Astrocyte of the hippocampus (primary cell): ENCODE measurements around the gene CMTM8.
A peak's percentile ranks its signal among the peaks of the same experiment; 100 is the strongest.
"Not testable (repeated sequence)": the region's sequence is repeated elsewhere in the genome, so short reads cannot be mapped to it uniquely, and the experiment has no call there.

ENCODE experiments used
- DNase-seq: peaks from one replicate; pipeline ENCODE4 v3.0.0; 2011; ENCODE audit warnings: low read depth, low spot score

CMTM8 gene

GRCh38 chr3:32374788-32375595 is 136.5 kb downstream of the CMTM8 start:
- DNase-seq, result peak; percentile 83

- no peak for DNase-seq
These were observed 137.1 kb downstream of the CMTM8 start for GRCh38 chr3:32375596-32375930.

GRCh38 chr3:32376115-32376514 is 137.6 kb downstream of the CMTM8 start:
- DNase-seq, result peak; percentile 39

- DNase-seq, result no peak
These were observed 141.5 kb downstream of the CMTM8 start for GRCh38 chr3:32379831-32380500.

GRCh38 chr3:32381922-32382321 is 143.4 kb downstream of the CMTM8 start:
- DNase-seq, result no peak

- DNase-seq, result no peak
These were observed 144.7 kb downstream of the CMTM8 start for GRCh38 chr3:32383136-32383711.

GRCh38 chr3:32384938-32385337 is 146.5 kb downstream of the CMTM8 start:
- DNase-seq, result peak; percentile 49

GRCh38 chr3:32387512-32387911 is 149.0 kb downstream of the CMTM8 start:
- DNase-seq, result no peak

GRCh38 chr3:32389577-32389976 is 151.1 kb downstream of the CMTM8 start:
- DNase-seq, result not testable (repeated sequence)

- DNase-seq, result peak; percentile 83
These were observed 153.4 kb downstream of the CMTM8 start, which contains the start of gene CMTM7 for GRCh38 chr3:32391643-32392535. Gene CMTM7 (plus strand): TSS chr3:32391853. CDS start chr3:32391907, 54 bp downstream.

GRCh38 chr3:32392536-32393302 is 154.2 kb downstream of the CMTM8 start:
- DNase-seq, result peak; percentile 66

- DNase-seq, result no peak
These were observed 157.0 kb downstream of the CMTM8 start for GRCh38 chr3:32395496-32395895.

- DNase-seq, result no peak
These were observed 159.5 kb downstream of the CMTM8 start for GRCh38 chr3:32397941-32398340.

- DNase-seq, result no peak
These were observed 160.1 kb downstream of the CMTM8 start for GRCh38 chr3:32398531-32398930.

GRCh38 chr3:32399030-32399620 is 160.6 kb downstream of the CMTM8 start:
- DNase-seq, result peak; percentile 67

- no peak for DNase-seq
These were observed 162.6 kb downstream of the CMTM8 start for GRCh38 chr3:32401126-32401525.

GRCh38 chr3:32401556-32402081 is 163.1 kb downstream of the CMTM8 start:
- DNase-seq, result peak; percentile 94

GRCh38 chr3:32403663-32404062 is 165.2 kb downstream of the CMTM8 start:
- no peak for DNase-seq

- DNase-seq, result no peak
These were observed 166.2 kb downstream of the CMTM8 start for GRCh38 chr3:32404714-32405113.

GRCh38 chr3:32405155-32405554 is 166.7 kb downstream of the CMTM8 start:
- peak; percentile 77 for DNase-seq
